Left lung (tissue), 10 donors: Measurements from ENCODE around the gene SCNN1B. TPM values are rescaled to one million over a fixed set of nuclear protein-coding genes. Genes with fewer than 3 reads are reported as not detected.

Experiments
- ATAC-seq: fragments of 200-7000 bp; cut with Tn5 transposase; one replicate; pipeline ENCODE4 v1.9.1; 2020; ENCODE audit warnings: moderate library complexity
- DNase-seq, 4 donors: peaks; one replicate each; pipeline ENCODE4 v3.0.0-alpha.2; 2013 to 2020
- H3K27ac ChIP-seq, 2 donors: fragments of 200-600 bp; sonication (generic) in 1 of 2; one replicate each; pipeline versions ENCODE4 v1.5.0 to v1.8.0; 2020 to 2021
- H3K27me3 ChIP-seq, 2 donors: fragments of 200-600 bp; sonication (generic) in 1 of 2; one replicate each; pipeline versions ENCODE4 v1.5.0 to v1.8.0; 2020 to 2021
- H3K36me3 ChIP-seq, 2 donors: fragments of 200-600 bp; sonication (generic) in 1 of 2; one replicate each; pipeline versions ENCODE4 v1.5.0 to v1.8.0; 2020 to 2021
- H3K4me1 ChIP-seq, 2 donors: fragments of 200-600 bp; one replicate each; pipeline ENCODE4 v1.8.0; 2021
- H3K4me3 ChIP-seq, 2 donors: fragments of 200-600 bp; sonication (generic) in 1 of 2; one replicate each; pipeline versions ENCODE4 v1.5.0 to v1.8.0; 2020 to 2021; ENCODE audit warnings: mild to moderate bottlenecking in 1 of 2
- H3K9me3 ChIP-seq, 2 donors: fragments of 200-600 bp; sonication (generic) in 1 of 2; one replicate each; pipeline versions ENCODE4 v1.5.0 to v1.8.0; 2020 to 2021
- intact Hi-C, 2 donors: fragments of 100-400 bp; cut with DNase I; formaldehyde crosslinking; loops; one replicate each; pipeline versions ENCODE4 v1.11.2 to v1.14.2; 2022
- polyA plus RNA-seq, 6 donors: library from polyadenylated mRNA; unstranded; fragments of 120-200 nt; gene quantifications; one replicate each; pipeline ENCODE4 v1.2.1, GENCODE V29; 2013; ENCODE audit not compliant: insufficient read length in 6 of 6
- total RNA-seq, 2 donors: library from RNA; stranded (reverse); fragmentation: NEBNext Ultra II Directional; extraction: Animal tissue kit (Norgen Biotek cat#: 25700); gene quantifications; one replicate each; pipeline ENCODE4 v1.2.1, GENCODE V29; 2021
- TF ChIP-seq, protein P1 (sequence below), 2 donors: fragments of 200-600 bp; sonication (generic) in 1 of 2; IDR thresholded peaks; one replicate each; pipeline versions ENCODE4 v1.5.0 to v1.8.0; 2021; ENCODE audit warnings: antibody characterized with exemption in 2 of 2
- donor health status: DM: no; HTN: yes; CAD: no.
- donor health status: DM: no; HTN: no; CAD: no.

SCNN1B gene
- total and polyA plus RNA-seq, 8 donors = 2.4 to 28.6 (median 3.4) TPM

- Histone ChIP-seq H3K9me3 (no peaks in the 10 kb centered on the region), H3K4me3 (no peak overlapping the region), H3K4me1 (no peaks in the 10 kb centered on the region), H3K27me3 (no peaks in the 10 kb centered on the region), H3K36me3 (no peaks in the 10 kb centered on the region), H3K27ac (no peak overlapping the region)
- TF ChIP-seq, protein P1, sequence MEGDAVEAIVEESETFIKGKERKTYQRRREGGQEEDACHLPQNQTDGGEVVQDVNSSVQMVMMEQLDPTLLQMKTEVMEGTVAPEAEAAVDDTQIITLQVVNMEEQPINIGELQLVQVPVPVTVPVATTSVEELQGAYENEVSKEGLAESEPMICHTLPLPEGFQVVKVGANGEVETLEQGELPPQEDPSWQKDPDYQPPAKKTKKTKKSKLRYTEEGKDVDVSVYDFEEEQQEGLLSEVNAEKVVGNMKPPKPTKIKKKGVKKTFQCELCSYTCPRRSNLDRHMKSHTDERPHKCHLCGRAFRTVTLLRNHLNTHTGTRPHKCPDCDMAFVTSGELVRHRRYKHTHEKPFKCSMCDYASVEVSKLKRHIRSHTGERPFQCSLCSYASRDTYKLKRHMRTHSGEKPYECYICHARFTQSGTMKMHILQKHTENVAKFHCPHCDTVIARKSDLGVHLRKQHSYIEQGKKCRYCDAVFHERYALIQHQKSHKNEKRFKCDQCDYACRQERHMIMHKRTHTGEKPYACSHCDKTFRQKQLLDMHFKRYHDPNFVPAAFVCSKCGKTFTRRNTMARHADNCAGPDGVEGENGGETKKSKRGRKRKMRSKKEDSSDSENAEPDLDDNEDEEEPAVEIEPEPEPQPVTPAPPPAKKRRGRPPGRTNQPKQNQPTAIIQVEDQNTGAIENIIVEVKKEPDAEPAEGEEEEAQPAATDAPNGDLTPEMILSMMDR (IDR thresholded peaks at IDR 0.05) = no peak
- no peak for ATAC-seq
- no peak for DNase-seq
- intact Hi-C loops = no loop called here
Measured at GRCh38 chr16:23333831-23334456, 31.8 kb downstream of the SCNN1B start.

GRCh38 chr16:23334457-23334853 lies 32.4 kb downstream of the SCNN1B start:
- TF ChIP-seq, protein P1 (IDR thresholded peaks at IDR 0.05) = no peak
- H3K4me3 ChIP-seq = no peak overlapping the region
- intact Hi-C loops = no loop called here
- no peaks in the 10 kb centered on the region for H3K27me3 ChIP-seq
- H3K27ac ChIP-seq = no peak overlapping the region
- no peaks in the 10 kb centered on the region for H3K36me3 ChIP-seq
- no peaks in the 10 kb centered on the region for H3K4me1 ChIP-seq
- DNase-seq (no peak), ATAC-seq (no peak)
- H3K9me3 ChIP-seq = no peaks in the 10 kb centered on the region

DNA sequence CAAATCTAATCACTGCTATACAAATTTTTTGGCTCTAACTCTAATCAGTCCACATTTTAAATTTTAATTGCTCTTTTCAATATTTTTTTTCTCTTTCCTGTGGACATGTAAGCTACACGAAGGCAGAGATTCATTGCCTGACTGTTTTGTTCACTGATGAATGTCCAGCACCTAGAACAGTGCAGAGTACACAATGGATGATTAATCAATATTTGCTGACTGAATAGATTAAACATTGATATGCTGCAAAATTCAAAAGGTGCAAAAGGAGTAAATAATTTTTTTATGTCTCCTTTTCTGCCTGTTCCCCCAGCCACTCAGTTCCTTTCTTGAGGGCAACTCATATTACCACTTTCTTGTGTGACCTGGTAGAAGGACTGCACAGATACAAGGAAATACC lies 32.8 kb downstream of the SCNN1B start:
- TF ChIP-seq, protein P1 (IDR thresholded peaks at IDR 0.05) = no peak
- no peaks in the 10 kb centered on the region for H3K36me3 ChIP-seq
- DNase-seq (no peak), ATAC-seq (no peak)
- H3K27me3 ChIP-seq = no peaks in the 10 kb centered on the region
- H3K27ac ChIP-seq = no peak overlapping the region
- no peaks in the 10 kb centered on the region for H3K4me1 ChIP-seq
- intact Hi-C loops = no loop called here
- H3K9me3 ChIP-seq = no peaks in the 10 kb centered on the region
- no peak overlapping the region for H3K4me3 ChIP-seq

GRCh38 chr16:23337836-23338550 lies 35.9 kb downstream of the SCNN1B start:
- DNase-seq (no peak), ATAC-seq (no peak)
- Histone ChIP-seq H3K9me3 (no peaks in the 10 kb centered on the region), H3K4me1 (no peaks in the 10 kb centered on the region), H3K27me3 (no peaks in the 10 kb centered on the region), H3K36me3 (no peaks in the 10 kb centered on the region), H3K4me3 (no peak overlapping the region), H3K27ac (no peak overlapping the region)
- intact Hi-C loops = no loop called here
- TF ChIP-seq, protein P1 (IDR thresholded peaks at IDR 0.05) = no peak

DNA sequence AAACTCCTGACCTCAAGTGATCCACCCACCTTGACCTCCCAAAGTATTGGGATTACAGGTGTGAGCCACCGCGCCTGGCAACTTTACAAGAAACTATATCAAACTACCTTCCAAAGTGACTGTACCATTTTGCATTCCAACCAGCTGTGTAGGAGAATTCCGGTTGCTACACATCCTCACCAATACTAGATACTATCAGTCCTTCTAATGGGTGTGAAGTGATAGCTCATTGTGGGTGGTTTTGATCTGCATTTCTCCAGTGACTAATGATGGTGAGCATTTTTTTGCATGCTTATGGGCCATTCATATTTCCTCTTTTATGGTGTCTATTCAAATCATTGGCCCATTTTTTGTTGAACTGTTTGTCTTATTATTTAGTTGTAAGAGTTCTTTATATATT lies 37.7 kb downstream of the SCNN1B start:
- TF ChIP-seq, protein P1 (IDR thresholded peaks at IDR 0.05) = no peak
- no peaks in the 10 kb centered on the region for H3K27me3 ChIP-seq
- H3K27ac ChIP-seq = no peak overlapping the region
- ATAC-seq (no peak), DNase-seq (no peak)
- no peaks in the 10 kb centered on the region for H3K9me3 ChIP-seq
- intact Hi-C loops = no loop called here
- no peak overlapping the region for H3K4me3 ChIP-seq
- H3K4me1 ChIP-seq = no peaks in the 10 kb centered on the region
- H3K36me3 ChIP-seq = no peaks in the 10 kb centered on the region
